Heart left ventricle (tissue), 16 donors: Measurements from ENCODE around the gene RASGEF1C. TPM values are rescaled to one million over a fixed set of nuclear protein-coding genes. Genes with fewer than 3 reads are reported as not detected.

Experiments used
- ATAC-seq, 4 donors: fragments of 200-7000 bp; cut with Tn5 transposase; one replicate each; pipeline ENCODE4 v1.9.1; 2020 to 2022; ENCODE audit warnings: moderate library complexity in 4 of 4, mild to moderate bottlenecking in 3 of 4, moderate number of reproducible peaks in 1 of 4
- DNase-seq, 5 donors: peaks; one replicate each; pipeline ENCODE4 v3.0.0-alpha.2; 2020
- H3K27ac ChIP-seq, 12 donors: fragments of 200-600 bp; sonication (generic) in 4 of 12; one replicate each; pipeline versions ENCODE4 v1.5.0 to v1.8.0; 2016 to 2022; ENCODE audit warnings: mild to moderate bottlenecking in 2 of 12
- H3K27me3 ChIP-seq, 9 donors: fragments of 200-600 bp; sonication (generic) in 2 of 9; one replicate each; pipeline versions ENCODE4 v1.5.1 to v1.8.0; 2016 to 2022; ENCODE audit warnings: mild to moderate bottlenecking in 3 of 9
- H3K36me3 ChIP-seq, 9 donors: fragments of 200-600 bp; sonication (generic) in 2 of 9; one replicate each; pipeline versions ENCODE4 v1.5.0 to v1.8.0; 2018 to 2022; ENCODE audit warnings: mild to moderate bottlenecking in 2 of 9
- H3K4me1 ChIP-seq, 12 donors: fragments of 200-600 bp; sonication (generic) in 4 of 12; one replicate each; pipeline versions ENCODE4 v1.5.0 to v1.8.0; 2016 to 2022; ENCODE audit warnings: mild to moderate bottlenecking in 3 of 12
- H3K4me3 ChIP-seq, 12 donors: fragments of 200-600 bp; sonication (generic) in 4 of 12; one replicate each; pipeline versions ENCODE4 v1.5.0 to v1.8.0; 2017 to 2022; ENCODE audit warnings: mild to moderate bottlenecking in 9 of 12, moderate library complexity in 4 of 12
- H3K9me3 ChIP-seq, 12 donors: fragments of 200-600 bp; sonication (generic) in 4 of 12; one replicate each; pipeline versions ENCODE4 v1.5.0 to v1.8.0; 2016 to 2022; ENCODE audit warnings: mild to moderate bottlenecking in 1 of 12
- CTCF ChIP-seq, 12 donors: fragments of 200-600 bp; sonication (generic) in 4 of 12; IDR thresholded peaks; one replicate each; pipeline versions ENCODE4 v1.5.0 to v1.8.0; 2018 to 2022; ENCODE audit warnings: antibody characterized with exemption in 12 of 12, mild to moderate bottlenecking in 5 of 12
- POLR2A ChIP-seq, 2 donors: fragments of 450-650 bp; IDR thresholded peaks; one replicate each; pipeline ENCODE4 v1.6.1; 2017; ENCODE audit warnings: antibody characterized with exemption in 2 of 2, mild to moderate bottlenecking in 2 of 2, moderate library complexity in 2 of 2
- WGBS, 4 donors: extraction: QIAGEN DNeasy Blood & Tissue Kit in 2 of 4; methylation state at CpG; one replicate each; pipeline versions ENCODE4 v1.1.5 to v1.1.7; 2013 to 2018; 5-methylcytosine and 5-hydroxymethylcytosine counted together
- intact Hi-C, 10 donors: fragments of 100-400 bp; cut with DNase I; formaldehyde crosslinking; loops; one replicate each; pipeline versions ENCODE4 v1.11.1 to v1.14.2; 2022
- polyA plus RNA-seq, 2 donors: library from polyadenylated mRNA; stranded (reverse); fragments of 200-250 nt; gene quantifications; one replicate each; pipeline ENCODE4 v1.2.3, GENCODE V29; 2013
- total RNA-seq, 9 donors: library from RNA; depleted of rRNA in 2 of 9; stranded (reverse); fragments of >200 nt in 2 of 9; fragmentation: NEBNext Ultra II Directional in 3 of 9; extraction: Animal tissue kit (Norgen Biotek cat#: 25700) in 3 of 9; gene quantifications; one replicate each; pipeline versions ENCODE4 v1.1.0 to v1.2.4, GENCODE V29; 2016 to 2023
- donor health status: ischemic (EF 13 %, LVEDD 7.1; RV severe dilation, severe dysfunction).
- donor health status: healthy with polysubstance abuse.
- donor health status: DM: no; HTN: yes; CAD: no.
- donor health status: DM: no; HTN: no; CAD: no.
- donor health status: ischemic (EF 25% LVEDD 6.9; RV normal size, moderate dysfunction).
- donor health status: ischemic (EF 25% LVEDD 5.7; RV mildly dilated, moderate dysfunction).
- donor health status: healthy.
- donor health status: DM: yes; HTN: yes; CAD: no.
- donor health status: ischemic (EF 35%, LVEDD 5.7; RV mildly dilated, moderate dysfunction).
- donor health status: nonischemic (EF 11% LVEDD 7.7; RV severe dilation, severe dysfunction).
- donor health status: DM: yes; HTN: yes; CAD: no.
- donor health status: PGD.
- donor health status: ischemic (EF 29% LVEDD 5.4; RV normal size, mild dysfunction).
- donor health status: nonischemic (EF 23%, LVEDD 6.1; RV moderate dilation, normal function).

Gene RASGEF1C
- total and polyA plus RNA-seq, 11 donors: 0.14 to 0.75 (median 0.19) TPM; not detected in 4

- no peaks in the 10 kb centered on the region for H3K27me3 ChIP-seq
- TF ChIP-seq POLR2A (IDR thresholded peaks at IDR 0.05) (no peak), CTCF (IDR thresholded peaks at IDR 0.05) (no peak)
- 83 to 89% (median 84%) methylated on average over 11 of the region's 11 CpGs for WGBS, 4 donors
- peaks cover 0 to 14% (median 0%) of the 10 kb centered on the region in 12 donors for H3K9me3 ChIP-seq
- no peak overlapping the region for H3K27ac ChIP-seq
- intact Hi-C loops: no loop called here
- no peak for DNase-seq
- no peak for ATAC-seq
- no peaks in the 10 kb centered on the region for H3K36me3 ChIP-seq
- no peak overlapping the region for H3K4me3 ChIP-seq
- peaks cover 0 to 8% (median 0%) of the 10 kb centered on the region in 12 donors for H3K4me1 ChIP-seq
These were observed 28.2 kb downstream of the RASGEF1C start for GRCh38 chr5:180180846-180181245.

GRCh38 chr5:180180421-180180820 is 28.6 kb downstream of the RASGEF1C start:
- peaks cover 0 to 14% (median 0%) of the 10 kb centered on the region in 12 donors for H3K9me3 ChIP-seq
- no peak for DNase-seq
- ATAC-seq: no peak
- WGBS, 4 donors: 65 to 87% (median 74%) methylated on average over 3 to 6 of the region's 6 CpGs
- no peak overlapping the region for H3K4me3 ChIP-seq
- intact Hi-C loops: no loop called here
- H3K36me3 ChIP-seq: no peaks in the 10 kb centered on the region
- no peaks in the 10 kb centered on the region for H3K27me3 ChIP-seq
- H3K4me1 ChIP-seq: peaks cover 0 to 8% (median 0%) of the 10 kb centered on the region in 12 donors
- H3K27ac ChIP-seq: no peak overlapping the region
- TF ChIP-seq CTCF (IDR thresholded peaks at IDR 0.05): no peak
- TF ChIP-seq POLR2A (IDR thresholded peaks at IDR 0.05): no peak

GRCh38 chr5:180179442-180180420 is 29.3 kb downstream of the RASGEF1C start:
- DNase-seq: no peak
- 67 to 73% (median 69%) methylated on average over 23 of the region's 23 CpGs for WGBS, 4 donors
- Histone ChIP-seq H3K36me3 (no peaks in the 10 kb centered on the region), H3K27ac (no peak overlapping the region), H3K9me3 (peaks cover 0 to 14% (median 0%) of the 10 kb centered on the region in 12 donors), H3K4me3 (no peak overlapping the region), H3K4me1 (peaks cover 0 to 8% (median 0%) of the 10 kb centered on the region in 12 donors), H3K27me3 (no peaks in the 10 kb centered on the region)
- intact Hi-C loops: no loop called here
- TF ChIP-seq POLR2A (IDR thresholded peaks at IDR 0.05) (no peak), CTCF (IDR thresholded peaks at IDR 0.05) (no peak)
- ATAC-seq: no peak
